Ascending aorta (tissue), 2 donors: ENCODE results near the gene S100A11. TPM values are rescaled to one million over a fixed set of nuclear protein-coding genes. Genes with fewer than 3 reads are reported as not detected.

ENCODE experiments used
- DNase-seq, 2 donors: peaks; one replicate each; pipeline ENCODE4 v3.0.0-alpha.2; 2019; ENCODE audit warnings: low spot score in 2 of 2
- H3K27ac ChIP-seq, 2 donors: fragments of 200-600 bp; sonication (generic); one replicate each; pipeline ENCODE4 v1.5.1; 2016 to 2017; ENCODE audit warnings: mild to moderate bottlenecking in 1 of 2
- H3K27me3 ChIP-seq: fragments of 200-600 bp; sonication (generic); one replicate; pipeline ENCODE4 v1.5.1; 2017
- H3K36me3 ChIP-seq, 2 donors: fragments of 200-600 bp; sonication (generic); one replicate each; pipeline ENCODE4 v1.5.1; 2016
- H3K4me1 ChIP-seq, 2 donors: fragments of 200-600 bp; sonication (generic); one replicate each; pipeline ENCODE4 v1.5.1; 2016 to 2017; ENCODE audit warnings: mild to moderate bottlenecking in 1 of 2
- H3K4me3 ChIP-seq, 2 donors: fragments of 200-600 bp; sonication (generic); one replicate each; pipeline ENCODE4 v1.5.1; 2016 to 2017; ENCODE audit warnings: mild to moderate bottlenecking in 1 of 2
- H3K9me3 ChIP-seq, 2 donors: fragments of 200-600 bp; sonication (generic); one replicate each; pipeline ENCODE4 v1.5.1; 2016
- intact Hi-C: fragments of 100-400 bp; cut with DNase I; formaldehyde crosslinking; loops from one replicate; pipeline ENCODE4 v1.15.1; 2023
- total RNA-seq: library from RNA; depleted of rRNA; stranded (reverse); fragments of >200 nt; gene quantifications from one replicate; pipeline ENCODE4 v1.1.0, GENCODE V29; 2016
- TF ChIP-seq, protein P1 (sequence below), 3 experiments: fragments of 200-600 bp in 2 of 3; fragments of 450-650 bp in 1 of 3; sonication (generic) in 2 of 3; IDR thresholded peaks; one replicate each; pipeline ENCODE4 v1.5.1; 2016 to 2019; ENCODE audit warnings: antibody characterized with exemption in 3 of 3, mild to moderate bottlenecking in 1 of 3, moderate library complexity in 1 of 3

The S100A11 gene
- total RNA-seq, 1 donor from 2014 or later = 442 TPM

DNA sequence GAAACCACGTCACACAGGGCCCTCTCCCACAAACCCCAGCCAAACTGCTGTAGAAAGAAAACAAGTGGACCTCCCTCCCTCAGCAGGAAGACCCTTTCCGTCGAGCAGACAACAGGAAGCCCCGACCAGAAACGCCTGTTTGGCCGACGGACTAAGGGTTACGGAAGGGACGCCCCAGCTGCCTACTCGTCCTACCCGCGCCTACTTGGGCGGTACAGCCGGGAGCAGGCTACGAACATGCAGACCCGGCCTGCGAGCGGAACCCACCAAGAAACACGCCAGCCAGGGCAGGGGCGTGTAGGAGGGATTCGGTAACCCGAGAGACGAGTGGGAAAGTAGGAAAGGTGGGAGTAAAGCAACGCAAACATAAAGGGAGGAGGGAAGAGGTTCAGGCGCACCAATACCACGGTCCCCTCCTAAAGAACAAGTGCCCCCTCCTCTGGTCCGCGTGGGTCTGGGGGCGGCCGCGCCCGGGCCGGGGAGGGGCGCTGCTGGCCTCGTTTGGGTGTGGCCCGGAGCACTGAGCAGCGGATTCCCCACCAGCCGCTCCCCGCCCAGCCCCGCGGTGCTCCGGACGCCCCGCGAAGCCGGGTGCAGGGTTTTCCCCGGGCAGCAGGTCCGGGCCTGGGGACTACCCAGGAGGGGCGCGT is 43.6 kb downstream of the S100A11 start:
- no peaks in the 10 kb centered on the region for H3K36me3 ChIP-seq
- intact Hi-C loops = loop anchor here (2.0 kb wide), 2 partner anchors 44 to 48 kb away; partner anchors contain the start of gene S100A11
- peak overlapping the region; percentile 73 to 97 for H3K4me3 ChIP-seq
- H3K27me3 ChIP-seq = no peaks in the 10 kb centered on the region
- DNase-seq = peak in 1 of 2 donors; percentile 78
- TF ChIP-seq, protein P1, sequence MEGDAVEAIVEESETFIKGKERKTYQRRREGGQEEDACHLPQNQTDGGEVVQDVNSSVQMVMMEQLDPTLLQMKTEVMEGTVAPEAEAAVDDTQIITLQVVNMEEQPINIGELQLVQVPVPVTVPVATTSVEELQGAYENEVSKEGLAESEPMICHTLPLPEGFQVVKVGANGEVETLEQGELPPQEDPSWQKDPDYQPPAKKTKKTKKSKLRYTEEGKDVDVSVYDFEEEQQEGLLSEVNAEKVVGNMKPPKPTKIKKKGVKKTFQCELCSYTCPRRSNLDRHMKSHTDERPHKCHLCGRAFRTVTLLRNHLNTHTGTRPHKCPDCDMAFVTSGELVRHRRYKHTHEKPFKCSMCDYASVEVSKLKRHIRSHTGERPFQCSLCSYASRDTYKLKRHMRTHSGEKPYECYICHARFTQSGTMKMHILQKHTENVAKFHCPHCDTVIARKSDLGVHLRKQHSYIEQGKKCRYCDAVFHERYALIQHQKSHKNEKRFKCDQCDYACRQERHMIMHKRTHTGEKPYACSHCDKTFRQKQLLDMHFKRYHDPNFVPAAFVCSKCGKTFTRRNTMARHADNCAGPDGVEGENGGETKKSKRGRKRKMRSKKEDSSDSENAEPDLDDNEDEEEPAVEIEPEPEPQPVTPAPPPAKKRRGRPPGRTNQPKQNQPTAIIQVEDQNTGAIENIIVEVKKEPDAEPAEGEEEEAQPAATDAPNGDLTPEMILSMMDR (IDR thresholded peaks at IDR 0.05) = no peak
- peak overlapping the region; percentile 93 to 95 for H3K27ac ChIP-seq
- H3K4me1 ChIP-seq = peaks cover 28 to 51% of the 10 kb centered on the region in 2 donors
- no peaks in the 10 kb centered on the region for H3K9me3 ChIP-seq

DNA sequence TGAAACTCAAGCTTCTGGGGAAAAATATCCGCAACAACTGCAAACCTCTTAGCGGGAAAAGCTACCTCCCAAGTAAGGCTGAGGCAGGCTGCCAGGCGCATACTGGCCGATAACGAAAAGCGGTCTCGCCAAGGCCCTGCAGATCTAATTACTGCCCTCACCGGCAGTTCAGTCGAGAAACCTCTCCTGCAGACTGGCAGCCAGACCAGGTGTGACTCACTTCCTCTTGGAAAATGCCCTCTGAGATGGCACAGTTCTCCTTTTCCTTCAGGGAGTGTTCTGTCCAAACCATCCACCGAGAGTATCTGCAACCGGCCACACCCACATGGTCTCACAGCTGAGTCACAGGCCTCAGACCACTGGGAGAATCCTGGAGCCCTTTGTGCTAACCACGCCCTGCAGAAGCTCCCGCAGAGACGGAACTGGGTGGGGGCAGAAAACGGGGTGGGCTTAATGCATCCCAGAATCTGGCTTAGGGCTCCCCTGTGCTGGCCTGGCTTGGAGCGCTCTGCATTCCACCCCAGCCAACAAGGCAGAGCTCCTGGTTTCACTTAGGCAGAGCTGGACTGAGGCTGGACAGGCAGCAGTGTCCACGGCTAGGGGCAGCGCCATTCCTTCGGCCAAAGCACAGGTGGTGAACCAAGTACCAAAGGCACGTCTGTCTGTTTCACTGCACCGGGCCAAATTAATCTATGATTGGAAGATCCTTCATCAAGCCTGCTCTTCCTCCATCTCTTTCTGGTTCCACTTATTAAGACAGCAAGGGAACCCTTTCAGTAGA is 44.3 kb downstream of the S100A11 start:
- H3K27ac ChIP-seq = peak overlapping the region; percentile 93 to 95
- H3K36me3 ChIP-seq = no peaks in the 10 kb centered on the region
- peak; percentile 70 to 94 for DNase-seq
- H3K27me3 ChIP-seq = no peaks in the 10 kb centered on the region
- intact Hi-C loops = loop anchor here (2.0 kb wide), 2 partner anchors 44 to 48 kb away; partner anchors contain the start of gene S100A11
- no peaks in the 10 kb centered on the region for H3K9me3 ChIP-seq
- peaks cover 34 to 57% of the 10 kb centered on the region in 2 donors for H3K4me1 ChIP-seq
- TF ChIP-seq, protein P1 (IDR thresholded peaks at IDR 0.05) = no peak
- H3K4me3 ChIP-seq = peak overlapping the region; percentile 73 to 97

DNA sequence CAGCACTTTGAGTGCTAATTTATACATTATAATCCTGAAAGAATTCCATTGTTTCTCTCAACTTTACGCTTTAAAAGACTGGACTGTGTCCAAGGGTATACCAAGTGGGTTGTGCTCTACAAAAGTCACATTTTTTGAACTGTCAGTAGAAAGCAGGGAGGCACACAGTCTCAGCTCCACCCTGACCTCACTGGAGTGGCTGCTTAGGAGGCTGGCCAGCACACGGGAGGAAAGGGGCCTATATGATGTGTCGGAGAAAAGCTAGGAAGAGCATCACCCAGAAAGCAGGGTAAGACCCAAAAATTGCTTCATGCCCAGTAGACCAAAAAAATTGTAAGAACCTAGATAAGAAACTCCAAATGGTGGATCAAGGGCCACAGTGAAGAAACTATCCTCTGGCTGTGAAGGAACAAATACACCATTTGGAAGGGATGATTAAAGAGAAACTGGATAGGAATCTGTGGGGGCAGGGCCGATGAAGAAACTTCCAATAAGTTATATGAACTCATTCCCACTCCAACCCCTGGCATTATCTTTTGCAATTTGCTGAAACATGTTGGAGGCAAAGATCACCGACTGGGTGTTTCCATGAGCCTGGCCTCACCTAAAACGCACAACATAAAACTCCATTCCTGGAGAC is 45.0 kb downstream of the S100A11 start:
- Histone ChIP-seq H3K4me3 (peak overlapping the region; percentile 73 to 97), H3K4me1 (peaks cover 34 to 63% of the 10 kb centered on the region in 2 donors), H3K27me3 (no peaks in the 10 kb centered on the region), H3K9me3 (no peaks in the 10 kb centered on the region), H3K36me3 (no peaks in the 10 kb centered on the region), H3K27ac (peak overlapping the region; percentile 93 to 95)
- intact Hi-C loops = loop anchor here (2.0 kb wide), 2 partner anchors 45 to 47 kb away; partner anchors contain the start of gene S100A11
- no peak for DNase-seq
- TF ChIP-seq, protein P1 (IDR thresholded peaks at IDR 0.05) = no peak

DNA sequence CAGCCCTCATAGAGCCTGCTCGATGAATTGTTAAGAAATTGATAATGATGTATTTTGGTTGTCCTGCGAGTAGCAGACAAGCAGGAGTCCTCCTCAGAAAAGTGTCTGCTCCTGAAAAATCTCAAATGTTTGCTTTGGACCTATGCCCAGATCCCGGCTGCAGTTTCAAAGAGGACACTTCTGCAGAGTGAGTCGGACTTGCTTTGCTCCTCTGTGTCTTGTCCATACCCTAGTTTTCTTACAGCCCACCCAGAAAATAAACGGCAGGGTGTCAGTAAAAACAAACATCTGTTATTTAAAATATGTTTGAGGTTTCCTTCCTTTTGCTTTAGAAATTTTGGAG is 46.0 kb downstream of the S100A11 start:
- Histone ChIP-seq H3K27me3 (no peaks in the 10 kb centered on the region), H3K4me1 (peaks cover 34 to 63% of the 10 kb centered on the region in 2 donors), H3K4me3 (peak overlapping the region in 1 of 2 donors; percentile 97), H3K27ac (peak overlapping the region; percentile 93 to 95), H3K36me3 (peaks cover 2 to 3% of the 10 kb centered on the region in 2 donors), H3K9me3 (no peaks in the 10 kb centered on the region)
- intact Hi-C loops = no loop called here
- TF ChIP-seq, protein P1 (IDR thresholded peaks at IDR 0.05) = no peak
- no peak for DNase-seq

DNA sequence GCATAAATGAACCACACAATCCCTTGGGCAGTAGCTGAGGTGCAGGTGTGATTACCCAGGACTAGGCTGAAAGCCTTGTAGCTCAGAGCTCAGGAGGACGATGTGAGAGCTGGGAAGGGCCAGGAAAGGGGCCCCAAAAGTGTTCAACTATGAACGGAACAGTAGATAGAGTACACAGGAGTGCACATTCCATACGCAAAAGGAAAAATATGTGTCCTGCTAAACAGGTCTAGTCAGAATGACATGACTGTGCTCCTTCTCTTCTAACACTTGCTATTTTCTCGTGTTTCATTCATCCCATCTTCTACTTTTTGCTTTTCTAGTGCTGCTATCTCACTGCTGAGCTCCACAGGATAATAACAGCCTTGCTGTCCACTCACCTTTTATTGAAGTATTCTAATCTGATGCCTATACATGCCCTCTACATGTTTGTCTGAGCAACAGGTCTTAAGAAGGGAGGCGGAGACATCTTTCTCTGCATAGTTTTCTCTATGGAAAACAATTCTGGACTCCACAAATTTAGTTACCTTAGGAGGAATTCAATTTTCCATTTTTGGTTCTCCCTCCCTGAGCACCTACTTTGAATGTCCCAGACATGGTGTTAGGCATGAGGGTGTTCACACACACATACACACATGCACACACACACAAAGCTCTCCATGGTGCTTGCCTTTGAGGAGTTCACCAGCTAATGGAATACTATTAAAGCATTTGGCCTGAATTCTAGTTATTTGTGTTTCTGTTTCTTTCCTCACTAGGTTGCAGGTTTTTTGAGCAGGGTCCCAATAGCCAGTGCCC is 46.5 kb downstream of the S100A11 start:
- no peak for DNase-seq
- peak overlapping the region; percentile 93 to 95 for H3K27ac ChIP-seq
- H3K4me1 ChIP-seq = peaks cover 34 to 62% of the 10 kb centered on the region in 2 donors
- TF ChIP-seq, protein P1 (IDR thresholded peaks at IDR 0.05) = no peak
- peak overlapping the region in 1 of 2 donors; percentile 97 for H3K4me3 ChIP-seq
- no peaks in the 10 kb centered on the region for H3K27me3 ChIP-seq
- no peaks in the 10 kb centered on the region for H3K9me3 ChIP-seq
- H3K36me3 ChIP-seq = peaks cover 7 to 8% of the 10 kb centered on the region in 2 donors
- intact Hi-C loops = no loop called here
